Measurements from ENCODE around the gene KCNC1.

Gene KCNC1

DNA sequence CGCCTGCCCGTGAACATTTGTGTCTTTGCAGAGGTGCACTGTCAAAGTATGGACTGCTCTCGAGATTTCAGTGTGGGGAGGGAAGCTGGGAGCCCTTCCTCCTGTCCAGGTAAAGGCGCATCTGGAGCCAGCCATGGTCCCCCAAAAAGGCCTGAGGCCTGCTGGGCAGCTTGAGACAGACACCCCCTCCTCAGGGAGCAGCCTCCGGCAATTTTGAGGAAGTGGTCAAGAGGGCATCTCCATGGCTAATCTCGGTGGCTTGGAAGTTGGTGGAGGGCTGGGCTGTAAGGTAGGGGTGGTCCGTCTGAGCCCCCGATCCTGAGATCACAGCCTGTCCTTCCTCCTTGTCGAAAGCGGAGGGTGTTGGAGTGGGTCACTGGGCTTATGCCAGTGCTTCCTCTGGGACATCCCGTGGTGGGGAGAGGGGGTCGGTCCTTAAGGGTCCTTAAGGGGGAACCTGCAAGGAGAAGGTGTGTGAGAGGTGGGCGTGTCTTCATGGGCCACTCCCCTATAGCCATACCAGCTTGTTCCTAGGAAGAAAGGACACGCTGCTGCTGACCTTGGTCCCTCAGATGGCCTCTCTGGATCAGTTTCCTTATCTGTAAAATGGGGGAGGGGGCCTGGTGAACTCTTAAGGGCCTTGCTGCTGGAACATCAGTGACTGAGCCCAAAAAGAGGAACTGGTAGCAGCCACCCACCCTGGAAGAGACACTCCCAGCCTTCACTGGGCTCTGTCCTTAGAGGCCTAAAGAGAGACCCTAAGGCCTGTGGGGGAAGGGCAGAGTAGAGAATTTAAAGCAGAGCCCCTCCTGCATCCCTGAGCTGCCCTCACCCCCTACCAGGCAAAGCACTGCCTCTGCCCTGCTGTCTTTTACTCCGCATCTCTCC is 2.6 kb downstream of the KCNC1 start:
- H3K27ac ChIP-seq (ENCODE audit: low read depth, low read length), result no peak overlapping the region
- no peak overlapping the region for H3K9ac ChIP-seq (ENCODE audit: low read length in 5 of 5)
- peaks cover 0 to 3% (median 0%) of the 10 kb centered on the region in 5 donors for H3K9me3 ChIP-seq (ENCODE audit: control insufficient read depth in 5 of 5, low read length in 5 of 5)
- H3K27me3 ChIP-seq (ENCODE audit: control insufficient read depth in 5 of 5, insufficient read depth in 4 of 5, low read length in 5 of 5), result peaks cover 37 to 82% (median 66%) of the 10 kb centered on the region in 5 donors
- H3K4me3 ChIP-seq (ENCODE audit: low read depth in 1 of 5, low read length in 5 of 5), result no peak overlapping the region
- no peaks in the 10 kb centered on the region for H3K36me3 ChIP-seq (ENCODE audit: control insufficient read depth in 5 of 5, insufficient read depth in 5 of 5, low read length in 5 of 5)
- peaks cover 1 to 20% (median 11%) of the 10 kb centered on the region in 5 donors for H3K4me1 ChIP-seq (ENCODE audit: control insufficient read depth in 5 of 5, insufficient read depth in 5 of 5, low read length in 5 of 5)

DNA sequence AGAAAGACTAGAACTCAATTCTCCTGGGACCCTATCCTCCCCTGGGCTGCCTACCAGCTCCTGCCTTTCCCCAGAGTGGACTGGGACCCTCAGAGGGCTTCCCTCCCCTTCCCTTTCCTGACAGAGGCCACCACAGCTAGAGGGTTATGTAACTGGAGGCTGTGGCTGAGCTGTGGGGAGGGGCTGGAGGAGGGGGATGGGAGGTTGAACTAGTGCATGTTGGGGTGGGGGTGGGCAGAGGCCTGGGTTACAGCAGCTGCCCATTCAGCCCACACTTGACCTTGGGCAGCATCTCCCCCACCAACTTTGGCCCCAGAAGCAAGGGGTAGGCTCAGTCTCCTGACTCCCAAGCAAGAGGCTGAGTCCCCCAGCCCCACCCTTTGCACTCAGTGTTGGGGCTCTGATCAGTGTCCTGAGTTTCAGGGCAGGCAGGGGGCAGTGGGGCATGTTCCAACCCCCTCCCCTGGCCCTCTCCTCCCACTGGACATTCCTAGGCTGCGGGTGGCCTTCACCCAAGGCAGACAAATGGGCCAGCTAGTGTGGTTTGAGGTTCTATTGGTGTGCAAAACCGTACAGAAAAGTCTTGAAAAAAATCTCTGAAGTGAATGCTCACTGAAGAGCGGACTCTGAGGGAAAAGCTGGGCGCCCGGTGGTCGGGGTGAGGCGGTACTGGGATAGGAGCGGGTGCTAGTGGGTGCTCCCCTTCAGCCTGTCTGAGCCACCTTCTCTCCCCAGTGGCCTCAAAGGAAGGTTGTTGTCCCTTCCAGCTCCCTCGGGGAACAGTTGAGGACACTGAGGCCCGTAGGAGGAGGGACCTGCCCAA is 3.8 kb downstream of the KCNC1 start:
- peaks cover 37 to 76% (median 56%) of the 10 kb centered on the region in 5 donors for H3K27me3 ChIP-seq (ENCODE audit: control insufficient read depth in 5 of 5, insufficient read depth in 4 of 5, low read length in 5 of 5)
- H3K4me3 ChIP-seq (ENCODE audit: low read depth in 1 of 5, low read length in 5 of 5), result no peak overlapping the region
- no peak overlapping the region for H3K9ac ChIP-seq (ENCODE audit: low read length in 5 of 5)
- H3K4me1 ChIP-seq (ENCODE audit: control insufficient read depth in 5 of 5, insufficient read depth in 5 of 5, low read length in 5 of 5), result peaks cover 1 to 20% (median 11%) of the 10 kb centered on the region in 5 donors
- H3K9me3 ChIP-seq (ENCODE audit: control insufficient read depth in 5 of 5, low read length in 5 of 5), result peaks cover 0 to 3% (median 0%) of the 10 kb centered on the region in 5 donors
- H3K36me3 ChIP-seq (ENCODE audit: control insufficient read depth in 5 of 5, insufficient read depth in 5 of 5, low read length in 5 of 5), result no peaks in the 10 kb centered on the region
- no peak overlapping the region for H3K27ac ChIP-seq (ENCODE audit: low read depth, low read length)

DNA sequence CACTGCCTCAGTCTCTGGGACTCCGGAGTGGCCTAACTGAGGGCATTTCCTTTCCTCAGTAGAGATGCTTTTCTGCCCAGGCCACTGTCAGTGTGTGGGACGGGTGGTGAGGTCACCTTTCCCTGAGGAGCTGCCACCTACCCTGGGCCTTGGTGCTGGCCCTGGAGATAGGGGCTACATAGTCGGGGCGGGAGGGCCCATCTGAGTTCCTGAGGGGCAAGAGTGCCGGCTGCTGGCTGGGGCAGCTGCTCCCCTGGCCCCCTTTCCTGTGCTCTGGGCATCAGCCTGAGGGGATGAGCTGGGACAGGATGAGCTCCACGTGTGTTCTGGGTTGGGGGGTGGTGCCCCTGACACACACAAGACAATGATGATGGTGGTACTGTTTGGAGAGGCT is 5.4 kb downstream of the KCNC1 start:
- H3K9ac ChIP-seq (ENCODE audit: low read length in 5 of 5), result no peak overlapping the region
- H3K27me3 ChIP-seq (ENCODE audit: control insufficient read depth in 5 of 5, insufficient read depth in 4 of 5, low read length in 5 of 5), result peaks cover 37 to 69% (median 52%) of the 10 kb centered on the region in 5 donors
- no peak overlapping the region for H3K4me3 ChIP-seq (ENCODE audit: low read depth in 1 of 5, low read length in 5 of 5)
- H3K4me1 ChIP-seq (ENCODE audit: control insufficient read depth in 5 of 5, insufficient read depth in 5 of 5, low read length in 5 of 5), result peaks cover 0 to 12% (median 5%) of the 10 kb centered on the region in 5 donors
- no peak overlapping the region for H3K27ac ChIP-seq (ENCODE audit: low read depth, low read length)
- peaks cover 0 to 3% (median 0%) of the 10 kb centered on the region in 5 donors for H3K9me3 ChIP-seq (ENCODE audit: control insufficient read depth in 5 of 5, low read length in 5 of 5)
- H3K36me3 ChIP-seq (ENCODE audit: control insufficient read depth in 5 of 5, insufficient read depth in 5 of 5, low read length in 5 of 5), result no peaks in the 10 kb centered on the region

DNA sequence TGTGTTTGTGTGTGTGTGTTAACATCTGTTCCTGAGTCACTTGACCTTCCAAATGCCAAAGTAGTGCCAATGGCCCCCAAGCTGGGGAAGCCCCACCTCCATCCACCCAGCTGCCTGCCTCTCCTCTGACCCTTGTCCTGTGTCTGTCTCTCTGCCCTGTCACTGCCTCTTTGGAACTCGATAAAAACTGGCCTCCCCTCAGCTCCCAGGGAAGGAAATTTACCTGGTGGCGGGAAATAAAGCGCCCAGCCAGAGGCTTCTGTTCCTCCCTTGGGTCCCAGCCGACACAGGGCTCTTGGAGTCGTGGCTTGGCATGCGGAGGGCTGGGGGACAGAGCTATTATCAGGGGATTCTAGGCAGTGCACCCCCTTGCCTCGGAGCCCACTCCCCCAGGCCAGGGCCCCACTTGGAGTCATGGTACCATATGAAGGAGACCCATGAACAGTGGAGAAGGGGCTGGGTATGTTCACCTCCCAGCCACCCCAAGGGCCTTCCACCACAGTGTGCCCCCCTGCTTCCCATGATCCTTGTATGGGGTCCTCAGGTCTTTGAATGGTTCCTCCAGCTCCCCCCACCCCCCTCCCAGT is 6.2 kb downstream of the KCNC1 start:
- H3K36me3 ChIP-seq (ENCODE audit: control insufficient read depth in 5 of 5, insufficient read depth in 5 of 5, low read length in 5 of 5), result no peaks in the 10 kb centered on the region
- no peak overlapping the region for H3K27ac ChIP-seq (ENCODE audit: low read depth, low read length)
- no peak overlapping the region for H3K4me3 ChIP-seq (ENCODE audit: low read depth in 1 of 5, low read length in 5 of 5)
- peaks cover 0 to 3% (median 0%) of the 10 kb centered on the region in 5 donors for H3K9me3 ChIP-seq (ENCODE audit: control insufficient read depth in 5 of 5, low read length in 5 of 5)
- H3K9ac ChIP-seq (ENCODE audit: low read length in 5 of 5), result no peak overlapping the region
- H3K27me3 ChIP-seq (ENCODE audit: control insufficient read depth in 5 of 5, insufficient read depth in 4 of 5, low read length in 5 of 5), result peaks cover 36 to 69% (median 53%) of the 10 kb centered on the region in 5 donors
- H3K4me1 ChIP-seq (ENCODE audit: control insufficient read depth in 5 of 5, insufficient read depth in 5 of 5, low read length in 5 of 5), result peaks cover 0 to 7% (median 0%) of the 10 kb centered on the region in 5 donors

DNA sequence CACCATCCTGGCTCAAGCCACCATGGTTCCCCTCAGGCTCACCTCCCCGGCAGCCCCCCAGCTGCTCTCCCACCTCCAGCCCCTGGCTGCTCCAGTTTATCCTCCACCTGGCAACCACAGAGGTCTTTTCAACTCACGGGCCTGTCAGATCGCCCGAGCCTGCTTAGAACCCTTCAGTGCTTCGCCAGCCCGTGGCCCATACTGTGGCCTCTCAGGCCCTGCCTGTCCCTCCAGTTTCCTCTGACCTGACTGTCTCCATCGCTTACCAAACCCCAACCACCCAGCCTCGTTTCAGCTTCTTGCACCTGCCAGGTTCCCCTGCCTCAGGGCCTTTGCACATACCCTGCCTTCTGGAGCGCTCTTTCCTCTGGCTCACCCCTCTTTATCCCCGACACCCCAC is 6.9 kb downstream of the KCNC1 start:
- Histone ChIP-seq H3K4me1 (ENCODE audit: control insufficient read depth in 5 of 5, insufficient read depth in 5 of 5, low read length in 5 of 5) (no peaks in the 10 kb centered on the region), H3K9ac (ENCODE audit: low read length in 5 of 5) (no peak overlapping the region), H3K27ac (ENCODE audit: low read depth, low read length) (no peak overlapping the region), H3K36me3 (ENCODE audit: control insufficient read depth in 5 of 5, insufficient read depth in 5 of 5, low read length in 5 of 5) (no peaks in the 10 kb centered on the region), H3K9me3 (ENCODE audit: control insufficient read depth in 5 of 5, low read length in 5 of 5) (peaks cover 0 to 3% (median 0%) of the 10 kb centered on the region in 5 donors), H3K27me3 (ENCODE audit: control insufficient read depth in 5 of 5, insufficient read depth in 4 of 5, low read length in 5 of 5) (peaks cover 29 to 68% (median 47%) of the 10 kb centered on the region in 5 donors), H3K4me3 (ENCODE audit: low read depth in 1 of 5, low read length in 5 of 5) (no peak overlapping the region)

DNA sequence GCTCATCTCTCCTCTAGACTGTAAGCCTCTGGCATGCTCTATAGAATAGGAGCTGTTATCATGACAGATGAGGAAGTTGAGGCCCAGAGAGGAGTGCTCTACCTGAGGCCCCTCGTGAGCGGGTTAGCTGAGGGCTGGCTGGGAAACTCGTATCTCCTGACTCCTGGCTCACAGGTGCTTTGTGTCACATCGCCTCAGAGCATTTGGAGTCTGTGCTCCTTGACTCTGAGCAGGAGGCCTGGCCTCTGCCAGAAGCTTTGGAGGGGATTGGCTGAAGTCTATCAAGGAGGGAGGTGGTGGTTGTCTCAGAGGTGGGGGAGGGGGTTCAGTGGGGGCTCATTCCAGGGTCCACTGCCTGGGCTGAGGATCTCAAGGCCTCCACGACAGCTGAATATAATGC is 7.4 kb downstream of the KCNC1 start:
- Histone ChIP-seq H3K27me3 (ENCODE audit: control insufficient read depth in 5 of 5, insufficient read depth in 4 of 5, low read length in 5 of 5) (peaks cover 24 to 65% (median 42%) of the 10 kb centered on the region in 5 donors), H3K36me3 (ENCODE audit: control insufficient read depth in 5 of 5, insufficient read depth in 5 of 5, low read length in 5 of 5) (no peaks in the 10 kb centered on the region), H3K27ac (ENCODE audit: low read depth, low read length) (no peak overlapping the region), H3K9me3 (ENCODE audit: control insufficient read depth in 5 of 5, low read length in 5 of 5) (peaks cover 0 to 3% (median 0%) of the 10 kb centered on the region in 5 donors), H3K9ac (ENCODE audit: low read length in 5 of 5) (no peak overlapping the region), H3K4me3 (ENCODE audit: low read depth in 1 of 5, low read length in 5 of 5) (no peak overlapping the region), H3K4me1 (ENCODE audit: control insufficient read depth in 5 of 5, insufficient read depth in 5 of 5, low read length in 5 of 5) (no peaks in the 10 kb centered on the region)

DNA sequence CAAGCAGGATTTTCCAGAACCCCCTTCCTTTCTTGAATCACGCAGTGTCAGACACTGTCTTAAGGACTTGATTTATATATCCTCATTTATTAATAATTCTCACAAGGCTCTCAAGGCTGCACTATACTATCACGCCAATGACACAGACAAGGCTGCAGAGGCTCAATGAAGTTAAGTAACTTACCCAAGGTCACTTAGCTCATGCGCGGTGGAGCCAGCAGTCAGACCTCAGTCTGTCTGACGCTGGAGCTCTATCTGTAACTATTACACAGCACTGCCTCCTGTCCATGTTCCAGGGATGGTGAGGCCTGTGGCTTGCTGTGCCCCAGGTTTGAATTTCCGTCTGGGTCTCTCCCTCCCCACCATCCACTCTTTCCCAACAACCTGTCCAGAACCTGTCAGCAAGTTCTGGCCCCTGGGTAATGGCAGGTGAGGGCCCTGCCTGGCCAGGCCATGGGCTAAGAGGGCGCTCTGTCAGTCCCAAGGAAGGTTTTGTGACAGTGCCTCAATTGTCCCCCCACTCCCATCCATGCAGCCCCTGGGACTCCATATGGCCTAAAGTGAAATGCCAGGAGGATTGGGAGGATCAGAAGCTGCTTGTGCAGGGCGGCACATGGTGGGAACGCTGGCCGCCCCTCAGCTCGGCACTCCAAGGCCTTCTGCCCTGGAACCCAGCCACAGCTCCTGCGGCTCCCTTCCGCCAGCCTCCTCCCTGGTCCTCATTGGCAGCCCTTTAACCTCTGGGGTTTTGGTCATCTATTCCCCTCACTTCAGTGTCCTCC is 8.6 kb downstream of the KCNC1 start:
- peaks cover 12 to 56% (median 31%) of the 10 kb centered on the region in 5 donors for H3K27me3 ChIP-seq (ENCODE audit: control insufficient read depth in 5 of 5, insufficient read depth in 4 of 5, low read length in 5 of 5)
- no peak overlapping the region for H3K27ac ChIP-seq (ENCODE audit: low read depth, low read length)
- peaks cover 0 to 3% (median 0%) of the 10 kb centered on the region in 5 donors for H3K9me3 ChIP-seq (ENCODE audit: control insufficient read depth in 5 of 5, low read length in 5 of 5)
- H3K9ac ChIP-seq (ENCODE audit: low read length in 5 of 5), result no peak overlapping the region
- H3K4me1 ChIP-seq (ENCODE audit: control insufficient read depth in 5 of 5, insufficient read depth in 5 of 5, low read length in 5 of 5), result no peaks in the 10 kb centered on the region
- H3K4me3 ChIP-seq (ENCODE audit: low read depth in 1 of 5, low read length in 5 of 5), result no peak overlapping the region
- no peaks in the 10 kb centered on the region for H3K36me3 ChIP-seq (ENCODE audit: control insufficient read depth in 5 of 5, insufficient read depth in 5 of 5, low read length in 5 of 5)

DNA sequence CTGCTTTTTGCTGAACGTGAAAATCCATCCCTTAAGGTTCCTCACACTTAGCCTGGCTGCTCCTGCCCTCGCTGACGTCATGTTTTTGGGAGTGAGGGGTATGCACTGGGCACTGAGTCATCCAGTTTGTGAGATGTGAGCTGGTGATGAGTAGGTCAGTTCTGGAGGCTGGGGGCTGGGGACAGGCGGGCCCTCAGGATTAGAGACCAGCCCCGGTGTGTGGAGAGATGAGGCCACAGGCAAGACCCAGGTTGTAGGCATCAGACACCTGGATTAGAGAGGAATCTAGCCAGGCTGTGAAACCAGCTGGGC is 9.2 kb downstream of the KCNC1 start:
- Histone ChIP-seq H3K36me3 (ENCODE audit: control insufficient read depth in 5 of 5, insufficient read depth in 5 of 5, low read length in 5 of 5) (no peaks in the 10 kb centered on the region), H3K9me3 (ENCODE audit: control insufficient read depth in 5 of 5, low read length in 5 of 5) (peaks cover 0 to 3% (median 0%) of the 10 kb centered on the region in 5 donors), H3K4me3 (ENCODE audit: low read depth in 1 of 5, low read length in 5 of 5) (no peak overlapping the region), H3K27ac (ENCODE audit: low read depth, low read length) (no peak overlapping the region), H3K4me1 (ENCODE audit: control insufficient read depth in 5 of 5, insufficient read depth in 5 of 5, low read length in 5 of 5) (no peaks in the 10 kb centered on the region), H3K27me3 (ENCODE audit: control insufficient read depth in 5 of 5, insufficient read depth in 4 of 5, low read length in 5 of 5) (peaks cover 7 to 51% (median 26%) of the 10 kb centered on the region in 5 donors), H3K9ac (ENCODE audit: low read length in 5 of 5) (no peak overlapping the region)

DNA sequence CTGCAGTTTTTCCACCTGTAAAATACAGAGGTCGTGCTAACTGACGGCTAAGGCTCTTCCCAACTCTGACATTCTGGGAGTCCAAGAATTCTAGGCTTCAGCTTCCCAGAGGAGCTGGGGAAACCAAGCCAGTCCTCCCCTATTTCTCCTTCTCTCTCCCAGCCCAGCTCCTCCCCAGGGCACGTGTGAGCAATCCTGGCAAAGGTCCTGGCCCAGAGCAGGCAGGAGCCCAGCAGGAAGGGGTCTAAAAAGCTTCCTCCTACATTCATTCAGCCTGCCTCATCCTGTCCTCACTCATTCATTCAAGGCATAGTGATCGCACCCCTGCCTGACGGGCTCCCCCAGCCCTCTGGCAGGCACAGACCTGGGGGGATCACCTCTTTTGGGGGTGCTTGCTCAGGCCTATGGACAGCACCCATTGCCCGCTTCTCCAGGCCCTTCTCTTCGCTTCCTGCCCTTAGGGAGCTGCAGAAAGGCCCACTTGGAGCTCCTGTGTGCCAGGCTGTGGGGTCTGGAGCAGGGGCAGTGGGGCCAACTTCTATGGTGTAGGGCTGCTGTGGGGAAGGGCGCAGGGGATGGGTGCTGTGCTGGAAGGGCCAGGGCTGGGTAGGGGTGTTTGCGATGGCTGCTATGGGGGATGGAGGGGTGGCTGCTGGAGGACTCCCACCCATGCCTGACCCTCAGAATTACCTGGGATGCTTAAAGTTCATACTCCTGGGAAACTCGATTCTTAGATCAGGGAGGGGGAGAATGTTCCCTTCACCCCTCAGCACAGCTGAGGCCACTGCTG is 9.8 kb downstream of the KCNC1 start:
- H3K9me3 ChIP-seq (ENCODE audit: control insufficient read depth in 5 of 5, low read length in 5 of 5), result peaks cover 0 to 3% (median 0%) of the 10 kb centered on the region in 5 donors

More for the DNA sequence above, 9.8 kb downstream of the KCNC1 start:
- H3K4me1 ChIP-seq (ENCODE audit: control insufficient read depth in 5 of 5, insufficient read depth in 5 of 5, low read length in 5 of 5), result no peaks in the 10 kb centered on the region
- no peaks in the 10 kb centered on the region for H3K36me3 ChIP-seq (ENCODE audit: control insufficient read depth in 5 of 5, insufficient read depth in 5 of 5, low read length in 5 of 5)
- H3K27me3 ChIP-seq (ENCODE audit: control insufficient read depth in 5 of 5, insufficient read depth in 4 of 5, low read length in 5 of 5), result peaks cover 5 to 45% (median 20%) of the 10 kb centered on the region in 5 donors
- no peak overlapping the region for H3K4me3 ChIP-seq (ENCODE audit: low read depth in 1 of 5, low read length in 5 of 5)
- H3K9ac ChIP-seq (ENCODE audit: low read length in 5 of 5), result no peak overlapping the region
- H3K27ac ChIP-seq (ENCODE audit: low read depth, low read length), result no peak overlapping the region
